HL-60 (cell line): ENCODE results near the gene PBX3.

Source experiments
- DNase-seq, 2 experiments: peaks; one replicate each; pipeline ENCODE4 v3.0.0-alpha.2; 2010 to 2020; ENCODE audit warnings: low read depth in 1 of 2, low spot score in 1 of 2
- H3K27ac ChIP-seq: fragments of 250-450 bp; sonication (Bioruptor Pico); replicated peaks from 2 replicates; pipeline ENCODE4 v1.5.1; 2020; ENCODE audit warnings: mild to moderate bottlenecking, moderate library complexity
- H3K27me3 ChIP-seq: fragments of 250-450 bp; sonication (Bioruptor Pico); 2 replicates; pipeline ENCODE4 v1.5.1; 2021; ENCODE audit warnings: mild to moderate bottlenecking, moderate library complexity; ENCODE audit not compliant: insufficient read depth, poor library complexity, severe bottlenecking
- H3K4me3 ChIP-seq: replicated peaks from 2 replicates; pipeline ENCODE4 v1.5.1; 2011; ENCODE audit warnings: mild to moderate bottlenecking, control low read depth, low read length; ENCODE audit not compliant: insufficient read depth
- CTCF ChIP-seq: IDR thresholded peaks from one replicate; pipeline ENCODE4 v1.5.1; 2011; ENCODE audit warnings: low read length, control low read depth, inconsistent platforms; ENCODE audit not compliant: insufficient read depth
- GABPA ChIP-seq: IDR thresholded peaks from 2 replicates; pipeline ENCODE4 v1.6.1; 2012; ENCODE audit warnings: low read depth
- POLR2AphosphoS5 ChIP-seq: IDR thresholded peaks from 2 replicates; pipeline ENCODE4 v1.6.1; 2012; ENCODE audit warnings: low read depth
- REST ChIP-seq: IDR thresholded peaks from 2 replicates; pipeline ENCODE4 v1.6.1; 2012; ENCODE audit warnings: low read depth; ENCODE audit not compliant: insufficient replicate concordance
- SPI1 ChIP-seq: IDR thresholded peaks from 2 replicates; pipeline ENCODE4 v1.6.1; 2012; ENCODE audit warnings: low read depth, mild to moderate bottlenecking, borderline replicate concordance

The PBX3 gene

GRCh38 chr9:125863923-125864322 is 116.8 kb downstream of the PBX3 start:
- H3K4me3 ChIP-seq, result no peak overlapping the region
- TF ChIP-seq CTCF, result no peak
- TF ChIP-seq SPI1, result no peak
- TF ChIP-seq GABPA, result no peak
- TF ChIP-seq POLR2AphosphoS5, result no peak
- no peak for TF ChIP-seq REST

GRCh38 chr9:125867751-125868415 is 120.7 kb downstream of the PBX3 start:
- Histone ChIP-seq H3K27ac (no peak overlapping the region), H3K27me3 (no peaks in the 10 kb centered on the region), H3K4me3 (no peak overlapping the region)
- no peak for DNase-seq
- TF ChIP-seq GABPA, result no peak
- TF ChIP-seq SPI1, result no peak
- no peak for TF ChIP-seq POLR2AphosphoS5

More at GRCh38 chr9:125863923-125864322, 116.8 kb downstream of the PBX3 start:
- no peak for DNase-seq
- no peaks in the 10 kb centered on the region for H3K27me3 ChIP-seq
- no peak overlapping the region for H3K27ac ChIP-seq

GRCh38 chr9:125878164-125878631 is 131.0 kb downstream of the PBX3 start:
- H3K27ac ChIP-seq, result no peak overlapping the region
- no peaks in the 10 kb centered on the region for H3K27me3 ChIP-seq
- H3K4me3 ChIP-seq, result no peak overlapping the region
- TF ChIP-seq SPI1 (no peak), CTCF (no peak), REST (no peak), GABPA (no peak), POLR2AphosphoS5 (no peak)
- no peak for DNase-seq

GRCh38 chr9:125881042-125881441 is 133.9 kb downstream of the PBX3 start:
- no peak overlapping the region for H3K27ac ChIP-seq
- TF ChIP-seq POLR2AphosphoS5 (no peak), CTCF (no peak), REST (no peak), GABPA (no peak), SPI1 (no peak)
- no peak overlapping the region for H3K4me3 ChIP-seq
- H3K27me3 ChIP-seq, result no peaks in the 10 kb centered on the region
- DNase-seq, result no peak
